ENCODE results near the gene COL9A3. TPM values are rescaled to one million over a fixed set of nuclear protein-coding genes. Genes with fewer than 3 reads are reported as not detected.

COL9A3 gene
- total RNA-seq, 1 experiment from 2014 or later = 150 TPM

GRCh38 chr20:62792182-62792939, 24.5 kb upstream of the COL9A3 start:
- H2BK5ac ChIP-seq (ENCODE audit: insufficient read length, low read length) = no peak overlapping the region
- H3K4ac ChIP-seq (ENCODE audit: low read depth, low read length) = no peak overlapping the region
- H3K23me2 ChIP-seq (ENCODE audit: insufficient read length, low read depth, low read length, poor library complexity, severe bottlenecking) = peaks cover 4% of the 10 kb centered on the region
- no peak overlapping the region for H3K4me3 Mint-ChIP-seq
- no peak overlapping the region for H2AK5ac ChIP-seq (ENCODE audit: insufficient read length, low read length)
- TF ChIP-seq, protein P1, sequence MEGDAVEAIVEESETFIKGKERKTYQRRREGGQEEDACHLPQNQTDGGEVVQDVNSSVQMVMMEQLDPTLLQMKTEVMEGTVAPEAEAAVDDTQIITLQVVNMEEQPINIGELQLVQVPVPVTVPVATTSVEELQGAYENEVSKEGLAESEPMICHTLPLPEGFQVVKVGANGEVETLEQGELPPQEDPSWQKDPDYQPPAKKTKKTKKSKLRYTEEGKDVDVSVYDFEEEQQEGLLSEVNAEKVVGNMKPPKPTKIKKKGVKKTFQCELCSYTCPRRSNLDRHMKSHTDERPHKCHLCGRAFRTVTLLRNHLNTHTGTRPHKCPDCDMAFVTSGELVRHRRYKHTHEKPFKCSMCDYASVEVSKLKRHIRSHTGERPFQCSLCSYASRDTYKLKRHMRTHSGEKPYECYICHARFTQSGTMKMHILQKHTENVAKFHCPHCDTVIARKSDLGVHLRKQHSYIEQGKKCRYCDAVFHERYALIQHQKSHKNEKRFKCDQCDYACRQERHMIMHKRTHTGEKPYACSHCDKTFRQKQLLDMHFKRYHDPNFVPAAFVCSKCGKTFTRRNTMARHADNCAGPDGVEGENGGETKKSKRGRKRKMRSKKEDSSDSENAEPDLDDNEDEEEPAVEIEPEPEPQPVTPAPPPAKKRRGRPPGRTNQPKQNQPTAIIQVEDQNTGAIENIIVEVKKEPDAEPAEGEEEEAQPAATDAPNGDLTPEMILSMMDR (conservative IDR thresholded peaks at IDR 0.05) = no peak
- peaks cover 39% of the 10 kb centered on the region for H3K27me3 Mint-ChIP-seq (ENCODE audit: low read depth)
- no peaks in the 10 kb centered on the region for H3K79me2 ChIP-seq (ENCODE audit: insufficient read depth, low read length)
- no peaks in the 10 kb centered on the region for H3K79me1 ChIP-seq (ENCODE audit: insufficient read depth, low read depth, low read length, poor library complexity, severe bottlenecking)
- H3K56ac ChIP-seq (ENCODE audit: insufficient read length, low read depth, low read length) = no peak overlapping the region
- no peaks in the 10 kb centered on the region for H3K9me3 ChIP-seq (ENCODE audit: control insufficient read depth, low read depth, low read length)
- no peak overlapping the region for H3K9ac ChIP-seq (ENCODE audit: extremely low read depth, insufficient read length, low read length)
- H3K23ac ChIP-seq (ENCODE audit: insufficient read length, low read depth, low read length) = no peak overlapping the region
- H2BK20ac ChIP-seq (ENCODE audit: low read depth, low read length, poor library complexity, severe bottlenecking) = no peak overlapping the region
- H3K14ac ChIP-seq (ENCODE audit: insufficient read depth, low read length) = no peak overlapping the region
- H2BK12ac ChIP-seq (ENCODE audit: insufficient read length, low read depth, low read length) = no peak overlapping the region
- H2BK15ac ChIP-seq (ENCODE audit: low read depth, low read length) = no peak overlapping the region
- H3K18ac ChIP-seq (ENCODE audit: insufficient read length, low read depth, low read length) = no peak overlapping the region
- no peak overlapping the region for H4K5ac ChIP-seq (ENCODE audit: insufficient read length, low read depth, low read length)
- no peak overlapping the region for H3K27ac ChIP-seq (ENCODE audit: insufficient read length, low read depth, low read length)
- WGBS (ENCODE audit: extremely low coverage, insufficient read length, low lambda C conversion rate) = no CpG with 5 or more reads among the region's 9 CpGs
- no peak overlapping the region for H2AFZ ChIP-seq (ENCODE audit: low read length)
- H3K4me1 ChIP-seq (ENCODE audit: insufficient read depth, low read length) = no peaks in the 10 kb centered on the region
- no peak overlapping the region for H3T11ph ChIP-seq (ENCODE audit: low read length)
- no peak for DNase-seq
- H3K9me3 Mint-ChIP-seq = no peaks in the 10 kb centered on the region; a peak in 1 of 5 replicates
- no peak overlapping the region for H3K4me2 ChIP-seq (ENCODE audit: insufficient read depth, insufficient read length, low read length)
- H3K27me3 ChIP-seq (ENCODE audit: insufficient read depth, low read length) = no peaks in the 10 kb centered on the region
- H4K20me1 ChIP-seq (ENCODE audit: control insufficient read depth, insufficient read depth, insufficient read length) = no peaks in the 10 kb centered on the region
- no peak overlapping the region for H3K27ac Mint-ChIP-seq
- H2BK120ac ChIP-seq (ENCODE audit: low read depth, low read length, poor library complexity, severe bottlenecking) = no peak overlapping the region
- H3K36me3 Mint-ChIP-seq (ENCODE audit: insufficient read depth in 1 of 3, low read depth in 3 of 3) = no peaks in the 10 kb centered on the region; a peak in 1 of 7 replicates
- H3K4me1 Mint-ChIP-seq = peaks cover 9 to 20% of the 10 kb centered on the region in 2 experiments
- H4K8ac ChIP-seq (replicated peaks; ENCODE audit: insufficient read length, low read depth, low read length) = no peak overlapping the region
- no peak overlapping the region for H4K91ac ChIP-seq (ENCODE audit: insufficient read length, low read depth, low read length)

Data from H9 (cell line).